ENCODE measurements around the gene FAM171A2. TPM values are rescaled to one million over a fixed set of nuclear protein-coding genes. Genes with fewer than 3 reads are reported as not detected.

FAM171A2 gene
- total and polyA plus RNA-seq, 2 of the 8 experiments (the other 6 are each of a cell fraction or from before 2014, with no cell fraction given): 21.9 to 24.1 TPM

DNA sequence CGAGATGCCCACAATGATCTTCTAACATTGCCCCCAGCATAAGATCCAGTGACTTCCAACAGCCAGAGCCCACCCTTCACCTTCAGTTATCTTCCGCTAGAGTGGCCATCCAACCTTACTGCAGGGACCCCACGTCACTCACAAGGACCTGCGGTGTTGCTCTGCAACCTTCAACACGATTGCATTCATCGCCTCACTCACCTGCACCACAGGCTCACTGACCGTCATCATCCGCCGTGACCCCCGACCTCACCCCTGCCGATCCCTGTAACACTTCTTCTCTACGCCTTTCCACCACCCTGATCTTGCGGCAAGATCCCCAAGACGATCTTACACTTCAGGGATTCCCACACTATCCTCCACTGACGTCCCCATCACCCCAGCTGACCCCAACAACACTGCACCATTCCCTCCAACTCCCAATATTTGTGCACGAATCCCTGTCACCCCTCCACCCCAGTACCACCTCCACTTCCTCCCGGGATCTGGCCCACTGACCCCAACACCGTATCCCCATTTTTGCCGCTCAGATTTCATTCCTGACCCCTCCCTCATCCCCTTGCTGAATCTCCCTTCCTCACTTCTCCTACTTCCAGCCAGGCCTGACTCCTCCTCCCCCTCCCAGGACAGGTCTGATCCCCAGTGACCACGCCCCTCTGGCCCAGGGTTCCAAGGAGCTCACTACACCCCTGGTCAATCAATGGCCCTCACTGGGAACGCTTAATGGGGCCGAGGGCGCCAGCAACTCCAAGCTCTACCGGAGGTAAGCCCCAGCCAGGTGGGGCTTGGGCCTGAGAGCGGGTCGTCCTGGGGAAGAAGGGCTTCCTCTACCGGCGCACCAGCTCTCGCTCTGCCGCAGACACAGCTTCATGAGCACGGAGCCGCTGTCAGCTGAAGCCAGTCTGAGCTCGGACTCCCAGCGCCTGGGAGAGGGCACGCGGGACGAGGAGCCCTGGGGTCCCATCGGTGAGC is 47.6 kb downstream of the FAM171A2 start (continued):
- TF ChIP-seq, protein P1, sequence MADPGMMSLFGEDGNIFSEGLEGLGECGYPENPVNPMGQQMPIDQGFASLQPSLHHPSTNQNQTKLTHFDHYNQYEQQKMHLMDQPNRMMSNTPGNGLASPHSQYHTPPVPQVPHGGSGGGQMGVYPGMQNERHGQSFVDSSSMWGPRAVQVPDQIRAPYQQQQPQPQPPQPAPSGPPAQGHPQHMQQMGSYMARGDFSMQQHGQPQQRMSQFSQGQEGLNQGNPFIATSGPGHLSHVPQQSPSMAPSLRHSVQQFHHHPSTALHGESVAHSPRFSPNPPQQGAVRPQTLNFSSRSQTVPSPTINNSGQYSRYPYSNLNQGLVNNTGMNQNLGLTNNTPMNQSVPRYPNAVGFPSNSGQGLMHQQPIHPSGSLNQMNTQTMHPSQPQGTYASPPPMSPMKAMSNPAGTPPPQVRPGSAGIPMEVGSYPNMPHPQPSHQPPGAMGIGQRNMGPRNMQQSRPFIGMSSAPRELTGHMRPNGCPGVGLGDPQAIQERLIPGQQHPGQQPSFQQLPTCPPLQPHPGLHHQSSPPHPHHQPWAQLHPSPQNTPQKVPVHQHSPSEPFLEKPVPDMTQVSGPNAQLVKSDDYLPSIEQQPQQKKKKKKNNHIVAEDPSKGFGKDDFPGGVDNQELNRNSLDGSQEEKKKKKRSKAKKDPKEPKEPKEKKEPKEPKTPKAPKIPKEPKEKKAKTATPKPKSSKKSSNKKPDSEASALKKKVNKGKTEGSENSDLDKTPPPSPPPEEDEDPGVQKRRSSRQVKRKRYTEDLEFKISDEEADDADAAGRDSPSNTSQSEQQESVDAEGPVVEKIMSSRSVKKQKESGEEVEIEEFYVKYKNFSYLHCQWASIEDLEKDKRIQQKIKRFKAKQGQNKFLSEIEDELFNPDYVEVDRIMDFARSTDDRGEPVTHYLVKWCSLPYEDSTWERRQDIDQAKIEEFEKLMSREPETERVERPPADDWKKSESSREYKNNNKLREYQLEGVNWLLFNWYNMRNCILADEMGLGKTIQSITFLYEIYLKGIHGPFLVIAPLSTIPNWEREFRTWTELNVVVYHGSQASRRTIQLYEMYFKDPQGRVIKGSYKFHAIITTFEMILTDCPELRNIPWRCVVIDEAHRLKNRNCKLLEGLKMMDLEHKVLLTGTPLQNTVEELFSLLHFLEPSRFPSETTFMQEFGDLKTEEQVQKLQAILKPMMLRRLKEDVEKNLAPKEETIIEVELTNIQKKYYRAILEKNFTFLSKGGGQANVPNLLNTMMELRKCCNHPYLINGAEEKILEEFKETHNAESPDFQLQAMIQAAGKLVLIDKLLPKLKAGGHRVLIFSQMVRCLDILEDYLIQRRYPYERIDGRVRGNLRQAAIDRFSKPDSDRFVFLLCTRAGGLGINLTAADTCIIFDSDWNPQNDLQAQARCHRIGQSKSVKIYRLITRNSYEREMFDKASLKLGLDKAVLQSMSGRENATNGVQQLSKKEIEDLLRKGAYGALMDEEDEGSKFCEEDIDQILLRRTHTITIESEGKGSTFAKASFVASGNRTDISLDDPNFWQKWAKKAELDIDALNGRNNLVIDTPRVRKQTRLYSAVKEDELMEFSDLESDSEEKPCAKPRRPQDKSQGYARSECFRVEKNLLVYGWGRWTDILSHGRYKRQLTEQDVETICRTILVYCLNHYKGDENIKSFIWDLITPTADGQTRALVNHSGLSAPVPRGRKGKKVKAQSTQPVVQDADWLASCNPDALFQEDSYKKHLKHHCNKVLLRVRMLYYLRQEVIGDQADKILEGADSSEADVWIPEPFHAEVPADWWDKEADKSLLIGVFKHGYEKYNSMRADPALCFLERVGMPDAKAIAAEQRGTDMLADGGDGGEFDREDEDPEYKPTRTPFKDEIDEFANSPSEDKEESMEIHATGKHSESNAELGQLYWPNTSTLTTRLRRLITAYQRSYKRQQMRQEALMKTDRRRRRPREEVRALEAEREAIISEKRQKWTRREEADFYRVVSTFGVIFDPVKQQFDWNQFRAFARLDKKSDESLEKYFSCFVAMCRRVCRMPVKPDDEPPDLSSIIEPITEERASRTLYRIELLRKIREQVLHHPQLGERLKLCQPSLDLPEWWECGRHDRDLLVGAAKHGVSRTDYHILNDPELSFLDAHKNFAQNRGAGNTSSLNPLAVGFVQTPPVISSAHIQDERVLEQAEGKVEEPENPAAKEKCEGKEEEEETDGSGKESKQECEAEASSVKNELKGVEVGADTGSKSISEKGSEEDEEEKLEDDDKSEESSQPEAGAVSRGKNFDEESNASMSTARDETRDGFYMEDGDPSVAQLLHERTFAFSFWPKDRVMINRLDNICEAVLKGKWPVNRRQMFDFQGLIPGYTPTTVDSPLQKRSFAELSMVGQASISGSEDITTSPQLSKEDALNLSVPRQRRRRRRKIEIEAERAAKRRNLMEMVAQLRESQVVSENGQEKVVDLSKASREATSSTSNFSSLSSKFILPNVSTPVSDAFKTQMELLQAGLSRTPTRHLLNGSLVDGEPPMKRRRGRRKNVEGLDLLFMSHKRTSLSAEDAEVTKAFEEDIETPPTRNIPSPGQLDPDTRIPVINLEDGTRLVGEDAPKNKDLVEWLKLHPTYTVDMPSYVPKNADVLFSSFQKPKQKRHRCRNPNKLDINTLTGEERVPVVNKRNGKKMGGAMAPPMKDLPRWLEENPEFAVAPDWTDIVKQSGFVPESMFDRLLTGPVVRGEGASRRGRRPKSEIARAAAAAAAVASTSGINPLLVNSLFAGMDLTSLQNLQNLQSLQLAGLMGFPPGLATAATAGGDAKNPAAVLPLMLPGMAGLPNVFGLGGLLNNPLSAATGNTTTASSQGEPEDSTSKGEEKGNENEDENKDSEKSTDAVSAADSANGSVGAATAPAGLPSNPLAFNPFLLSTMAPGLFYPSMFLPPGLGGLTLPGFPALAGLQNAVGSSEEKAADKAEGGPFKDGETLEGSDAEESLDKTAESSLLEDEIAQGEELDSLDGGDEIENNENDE (IDR thresholded peaks at IDR 0.05; ENCODE audit: insufficient replicate concordance, low read length): no peak
- TF ChIP-seq SAP30 (IDR thresholded peaks at IDR 0.05; ENCODE audit: insufficient read depth, insufficient replicate concordance, low read length) (no peak), BCL11A (IDR thresholded peaks at IDR 0.05; ENCODE audit: low read depth in 2 of 2, low read length in 2 of 2) (no peak), ASH2L (IDR thresholded peaks at IDR 0.05; ENCODE audit: low read length) (no peak), YY1 (IDR thresholded peaks at IDR 0.05; ENCODE audit: low read depth, low read length) (no peak), HDAC6 (IDR thresholded peaks at IDR 0.05; ENCODE audit: low read depth, low read length) (no peak), SUZ12 (IDR thresholded peaks at IDR 0.05; ENCODE audit: low read length) (peak; percentile 5; the same call in 1 of the 2 replicates), SIRT6 (IDR thresholded peaks at IDR 0.05; ENCODE audit: low read length) (no peak), FOSL1 (IDR thresholded peaks at IDR 0.05; ENCODE audit: insufficient read depth, low read depth, low read length) (no peak)

Data from H1 (cell line).